Aorta (tissue), 5 donors: ENCODE data around the gene TEKT2. TPM values are rescaled to one million over a fixed set of nuclear protein-coding genes. Genes with fewer than 3 reads are reported as not detected.
A peak's percentile ranks its signal among the peaks of the same experiment; 100 is the strongest.

Experiments used
- ATAC-seq: fragments of 200-7000 bp; cut with Tn5 transposase; one replicate; pipeline ENCODE4 v1.9.1; 2022; ENCODE audit warnings: moderate library complexity; ENCODE audit not compliant: low FRiP score
- DNase-seq, 2 donors: peaks; one replicate each; pipeline ENCODE4 v3.0.0-alpha.2; 2020
- H3K27ac ChIP-seq, 2 donors: one replicate each; pipeline ENCODE4 v1.5.1; 2013; ENCODE audit warnings: low read length in 2 of 2, mild to moderate bottlenecking in 2 of 2, moderate library complexity in 2 of 2, control low read depth in 1 of 2, inconsistent platforms in 1 of 2, low read depth in 1 of 2
- H3K27me3 ChIP-seq, 2 donors: one replicate each; pipeline ENCODE4 v1.6.1; 2013; ENCODE audit warnings: control low read depth in 1 of 2, low read length in 1 of 2, mild to moderate bottlenecking in 1 of 2, moderate library complexity in 1 of 2; ENCODE audit not compliant: insufficient read depth in 2 of 2, control insufficient read depth in 1 of 2
- H3K36me3 ChIP-seq, 2 donors: one replicate each; pipeline ENCODE4 v1.6.1; 2013; ENCODE audit warnings: control low read depth in 1 of 2, low read length in 1 of 2, mild to moderate bottlenecking in 1 of 2; ENCODE audit not compliant: insufficient read depth in 2 of 2, control insufficient read depth in 1 of 2
- H3K4me1 ChIP-seq, 2 donors: one replicate each; pipeline ENCODE4 v1.6.1; 2013; ENCODE audit warnings: low read length in 2 of 2, control low read depth in 1 of 2, mild to moderate bottlenecking in 1 of 2, moderate library complexity in 1 of 2; ENCODE audit not compliant: insufficient read depth in 2 of 2, control insufficient read depth in 1 of 2
- H3K4me3 ChIP-seq, 2 donors: one replicate each; pipeline ENCODE4 v1.5.1; 2013; ENCODE audit warnings: low read length in 2 of 2, control low read depth in 1 of 2, mild to moderate bottlenecking in 1 of 2
- H3K9me3 ChIP-seq: one replicate; pipeline ENCODE4 v1.6.1; 2013; ENCODE audit warnings: mild to moderate bottlenecking, low read length; ENCODE audit not compliant: control insufficient read depth
- WGBS, 2 donors: extraction: QIAGEN DNeasy Blood & Tissue Kit; methylation state at CpG; one replicate each; pipeline ENCODE4 v1.1.7; 2013; 5-methylcytosine and 5-hydroxymethylcytosine counted together
- intact Hi-C, 2 donors: fragments of 100-400 bp; cut with DNase I; formaldehyde crosslinking; loops; one replicate each; pipeline versions ENCODE4 v1.14.2 to v1.15.0; 2022
- polyA plus RNA-seq, 2 donors: library from polyadenylated mRNA; stranded (reverse); fragments of 200-250 nt; gene quantifications; one replicate each; pipeline ENCODE4 v1.2.3, GENCODE V29; 2013
- total RNA-seq, 2 donors: library from RNA; stranded (reverse); fragmentation: NEBNext Ultra II Directional; extraction: Animal tissue kit (Norgen Biotek cat#: 25700); gene quantifications; one replicate each; pipeline ENCODE4 v1.2.1, GENCODE V29; 2021
- donor health status: healthy with polysubstance abuse.
- donor health status: Bipolar disorder and iron deficiency.
- donor health status: DM: no; HTN: no; CAD: no.
- donor health status: DM: no; HTN: no; CAD: no.
- donor health status: DM: yes; HTN: yes; CAD: no.

Gene TEKT2
- total and polyA plus RNA-seq, 4 donors, result 0.82 TPM; not detected in 3

GRCh38 chr1:36091141-36091540, 7.2 kb downstream of the TEKT2 start:
- no peaks in the 10 kb centered on the region for H3K4me1 ChIP-seq
- H3K27ac ChIP-seq, result no peak overlapping the region
- no peaks in the 10 kb centered on the region for H3K9me3 ChIP-seq
- 84 to 87% methylated on average over 4 of the region's 4 CpGs for WGBS, 2 donors
- no peaks in the 10 kb centered on the region for H3K27me3 ChIP-seq
- peaks cover 0 to 9% of the 10 kb centered on the region in 2 donors for H3K36me3 ChIP-seq
- intact Hi-C loops, result loop anchor here in 1 of 2 donors (10.0 kb wide), 1 partner anchor 334 kb away; no protein-coding TSS in a partner anchor
- DNase-seq (peak in 1 of 2 donors; percentile 39), ATAC-seq (no peak)
- no peak overlapping the region for H3K4me3 ChIP-seq

GRCh38 chr1:36091698-36092097, 7.8 kb downstream of the TEKT2 start:
- intact Hi-C loops, result loop anchor here in 1 of 2 donors (10.0 kb wide), 1 partner anchor 333 kb away; no protein-coding TSS in a partner anchor
- 89 to 91% methylated on average over 13 of the region's 13 CpGs for WGBS, 2 donors
- H3K36me3 ChIP-seq, result peaks cover 0 to 9% of the 10 kb centered on the region in 2 donors
- no peak overlapping the region for H3K27ac ChIP-seq
- DNase-seq (peak in 1 of 2 donors; percentile 47), ATAC-seq (no peak)
- H3K4me1 ChIP-seq, result no peaks in the 10 kb centered on the region
- no peaks in the 10 kb centered on the region for H3K9me3 ChIP-seq
- no peaks in the 10 kb centered on the region for H3K27me3 ChIP-seq
- H3K4me3 ChIP-seq, result no peak overlapping the region

- Histone ChIP-seq H3K36me3 (peaks cover 0 to 9% of the 10 kb centered on the region in 2 donors), H3K4me1 (no peaks in the 10 kb centered on the region), H3K27me3 (no peaks in the 10 kb centered on the region), H3K9me3 (no peaks in the 10 kb centered on the region), H3K4me3 (no peak overlapping the region), H3K27ac (no peak overlapping the region)
- 90% methylated on average over 17 of the region's 17 CpGs for WGBS, 2 donors
- DNase-seq, result peak in 1 of 2 donors; percentile 59
- ATAC-seq, result no peak
- intact Hi-C loops, result loop anchor here in 1 of 2 donors (10.0 kb wide), 1 partner anchor 333 kb away; no protein-coding TSS in a partner anchor
These were observed 8.4 kb downstream of the TEKT2 start for GRCh38 chr1:36092166-36092797.

- Histone ChIP-seq H3K27ac (no peak overlapping the region), H3K4me1 (no peaks in the 10 kb centered on the region), H3K9me3 (no peaks in the 10 kb centered on the region), H3K4me3 (no peak overlapping the region), H3K27me3 (no peaks in the 10 kb centered on the region), H3K36me3 (peaks cover 0 to 9% of the 10 kb centered on the region in 2 donors)
- no peak for ATAC-seq
- intact Hi-C loops, result loop anchor here in 1 of 2 donors (10.0 kb wide), 1 partner anchor 332 kb away; no protein-coding TSS in a partner anchor
- DNase-seq, result peak in 1 of 2 donors; percentile 49
- 91 to 93% methylated on average over 9 of the region's 9 CpGs for WGBS, 2 donors
These were observed 8.9 kb downstream of the TEKT2 start for GRCh38 chr1:36092798-36093185.

- Histone ChIP-seq H3K27ac (no peak overlapping the region), H3K36me3 (peaks cover 0 to 9% of the 10 kb centered on the region in 2 donors), H3K27me3 (no peaks in the 10 kb centered on the region), H3K4me3 (no peak overlapping the region), H3K4me1 (no peaks in the 10 kb centered on the region), H3K9me3 (no peaks in the 10 kb centered on the region)
- DNase-seq (peak in 1 of 2 donors; percentile 49), ATAC-seq (no peak)
- 69 to 73% methylated on average over 7 of the region's 7 CpGs for WGBS, 2 donors
- intact Hi-C loops, result loop anchor here in 1 of 2 donors (10.0 kb wide), 1 partner anchor 332 kb away; no protein-coding TSS in a partner anchor
These were observed 9.3 kb downstream of the TEKT2 start for GRCh38 chr1:36093226-36093625.

- Histone ChIP-seq H3K27me3 (no peaks in the 10 kb centered on the region), H3K27ac (no peak overlapping the region), H3K9me3 (no peaks in the 10 kb centered on the region), H3K4me3 (no peak overlapping the region), H3K36me3 (peaks cover 0 to 9% of the 10 kb centered on the region in 2 donors), H3K4me1 (no peaks in the 10 kb centered on the region)
- intact Hi-C loops, result loop anchor here in 1 of 2 donors (10.0 kb wide), 1 partner anchor 331 kb away; no protein-coding TSS in a partner anchor
- 80 to 84% methylated on average over 3 of the region's 3 CpGs for WGBS, 2 donors
- ATAC-seq (no peak), DNase-seq (peak in 1 of 2 donors; percentile 49)
These were observed 10.0 kb downstream of the TEKT2 start for GRCh38 chr1:36093929-36094328.

GRCh38 chr1:36094621-36095061, 10.7 kb downstream of the TEKT2 start:
- intact Hi-C loops, result loop anchor here (5.0 to 10.0 kb wide), 3 partner anchors 93 to 330 kb away; no protein-coding TSS in a partner anchor
- Histone ChIP-seq H3K4me1 (no peaks in the 10 kb centered on the region), H3K27me3 (no peaks in the 10 kb centered on the region), H3K9me3 (no peaks in the 10 kb centered on the region), H3K27ac (no peak overlapping the region), H3K36me3 (peaks cover 0 to 9% of the 10 kb centered on the region in 2 donors), H3K4me3 (no peak overlapping the region)
- ATAC-seq, result no peak
- peak in 1 of 2 donors; percentile 46 for DNase-seq
- WGBS, 2 donors, result 82 to 88% methylated on average over 8 of the region's 8 CpGs

GRCh38 chr1:36095760-36096405, 12.0 kb downstream of the TEKT2 start:
- WGBS, 2 donors, result 61 to 64% methylated on average over 15 of the region's 15 CpGs
- no peak overlapping the region for H3K27ac ChIP-seq
- ATAC-seq (no peak), DNase-seq (peak in 1 of 2 donors; percentile 67)
- no peaks in the 10 kb centered on the region for H3K4me1 ChIP-seq
- no peak overlapping the region for H3K4me3 ChIP-seq
- no peaks in the 10 kb centered on the region for H3K9me3 ChIP-seq
- H3K36me3 ChIP-seq, result peaks cover 0 to 9% of the 10 kb centered on the region in 2 donors
- intact Hi-C loops, result loop anchor here (5.0 to 10.0 kb wide), 3 partner anchors 91 to 329 kb away; no protein-coding TSS in a partner anchor
- no peaks in the 10 kb centered on the region for H3K27me3 ChIP-seq
